Right ventricle myocardium superior (tissue), 1 donor: Measurements from ENCODE around the gene KIF25. TPM values are rescaled to one million over a fixed set of nuclear protein-coding genes. Genes with fewer than 3 reads are reported as not detected.

Source experiments
- ATAC-seq: fragments of 200-7000 bp; cut with Tn5 transposase; one replicate; pipeline ENCODE4 v1.9.1; 2020; ENCODE audit warnings: mild to moderate bottlenecking; ENCODE audit not compliant: poor library complexity
- DNase-seq: peaks from one replicate; pipeline ENCODE4 v3.0.0-alpha.2; 2020
- intact Hi-C: fragments of 100-400 bp; cut with DNase I; formaldehyde crosslinking; loops from one replicate; pipeline ENCODE4 v1.11.2; 2022
- total RNA-seq: library from RNA; stranded (reverse); fragmentation: NEBNext Ultra II Directional; extraction: Animal tissue kit (Norgen Biotek cat#: 25700); gene quantifications from one replicate; pipeline ENCODE4 v1.2.1, GENCODE V29; 2021
- donor health status: DM: no; HTN: yes; CAD: no; lungs with severe emphysema.

KIF25 gene
- total RNA-seq, 1 donor from 2014 or later, result 0.35 TPM

- ATAC-seq (no peak), DNase-seq (no peak)
- intact Hi-C loops, result no loop called here
These were observed 45.1 kb downstream of the KIF25 start for GRCh38 chr6:168042426-168043192.

DNA sequence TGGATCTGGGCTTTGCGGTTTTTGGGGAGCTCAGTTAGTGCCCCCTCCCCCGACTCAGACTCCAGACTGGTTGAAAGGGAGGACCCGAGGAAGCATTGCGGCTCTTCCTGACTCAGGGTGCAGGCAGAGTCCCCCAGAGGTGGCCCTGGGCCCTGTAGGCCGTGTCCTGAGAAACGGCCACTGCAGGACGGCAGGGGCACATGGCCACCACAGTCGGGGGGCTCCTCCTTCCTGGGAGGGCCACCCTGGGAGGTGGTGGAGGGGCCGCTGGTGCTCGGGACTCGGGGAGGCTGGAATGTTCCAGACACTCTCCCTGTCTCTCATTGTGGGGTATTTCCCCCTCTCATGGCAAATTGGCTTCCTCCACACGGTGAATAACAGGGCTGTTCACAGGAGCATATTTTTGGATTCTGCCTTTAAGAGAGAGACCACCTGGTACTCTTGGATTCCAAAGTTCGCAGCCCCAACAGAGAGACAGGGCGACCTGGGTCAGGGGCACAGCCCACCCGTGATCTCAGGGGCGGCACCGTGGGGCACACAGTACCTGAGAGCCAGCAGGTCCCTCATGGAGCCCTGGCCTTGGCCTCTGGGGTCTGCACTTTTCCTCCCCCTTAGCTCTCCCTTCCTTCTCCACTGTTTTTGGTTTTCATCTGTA lies 45.8 kb downstream of the KIF25 start:
- ATAC-seq, result no peak

GRCh38 chr6:168043848-168044415 lies 46.5 kb downstream of the KIF25 start:
- intact Hi-C loops, result no loop called here
- ATAC-seq (no peak), DNase-seq (no peak)

More for the DNA sequence above, 45.8 kb downstream of the KIF25 start:
- intact Hi-C loops, result no loop called here
- no peak for DNase-seq

DNA sequence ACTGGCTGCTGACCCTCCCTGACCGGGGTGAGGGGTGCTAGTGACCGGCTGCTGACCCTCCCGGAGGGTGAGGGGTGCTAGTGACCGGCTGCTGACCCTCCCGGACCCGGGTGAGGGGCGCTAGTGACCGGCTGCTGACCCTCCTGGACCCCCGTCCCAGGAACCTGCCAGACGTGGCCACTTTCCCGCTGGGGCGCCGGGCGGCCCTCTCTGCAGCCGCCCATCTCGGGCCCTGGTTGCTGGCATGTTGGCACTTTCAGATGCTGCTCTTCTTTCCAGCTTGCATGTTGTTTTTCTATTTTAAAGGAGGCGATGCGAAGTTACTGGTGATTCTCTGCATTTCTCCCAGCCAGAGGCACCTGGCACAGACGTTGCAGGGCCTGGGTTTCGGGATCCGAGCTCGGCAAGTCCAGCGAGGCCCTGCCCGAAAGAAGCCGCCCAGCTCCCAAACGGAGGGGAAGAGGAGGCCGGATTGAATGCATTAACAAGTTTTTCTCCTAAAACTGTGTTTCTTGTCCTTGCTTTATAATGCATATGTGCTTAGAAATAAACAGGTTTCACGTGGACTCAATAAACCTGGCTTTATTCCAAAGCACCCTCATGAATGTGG lies 47.2 kb downstream of the KIF25 start:
- intact Hi-C loops, result no loop called here
- no peak for ATAC-seq
- no peak for DNase-seq

DNA sequence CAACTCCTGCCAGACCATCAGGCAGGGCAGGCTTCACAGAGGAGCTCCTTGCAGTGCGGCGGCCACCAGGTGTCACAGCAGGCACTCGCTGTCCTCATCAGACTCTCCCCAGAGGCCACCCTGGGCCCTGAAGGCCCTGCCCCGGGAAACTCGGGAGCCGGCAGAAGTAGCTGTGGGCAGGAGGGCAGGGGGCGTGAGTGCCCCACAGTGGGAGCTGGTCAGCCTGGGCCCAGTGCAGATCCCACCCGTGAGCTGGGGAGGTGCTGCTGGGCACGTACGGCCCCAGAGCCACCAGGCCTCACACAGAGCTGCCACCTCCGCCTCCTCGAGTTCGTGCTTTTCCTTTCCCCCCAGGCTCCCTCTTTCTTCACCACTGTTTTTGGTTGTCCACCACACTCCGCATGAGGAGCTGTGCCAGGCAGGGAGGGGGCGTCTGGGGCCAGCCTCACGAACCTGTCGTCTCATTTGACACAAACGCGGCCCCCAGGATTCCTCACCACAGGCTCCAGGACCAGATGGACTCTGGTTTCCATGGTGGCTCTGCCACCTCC lies 47.7 kb downstream of the KIF25 start:
- no peak for DNase-seq
- peak; percentile 50 for ATAC-seq
- intact Hi-C loops, result no loop called here

- DNase-seq (no peak), ATAC-seq (peak; percentile 16)
- intact Hi-C loops, result no loop called here
These were observed 48.5 kb downstream of the KIF25 start for GRCh38 chr6:168045706-168046620.

DNA sequence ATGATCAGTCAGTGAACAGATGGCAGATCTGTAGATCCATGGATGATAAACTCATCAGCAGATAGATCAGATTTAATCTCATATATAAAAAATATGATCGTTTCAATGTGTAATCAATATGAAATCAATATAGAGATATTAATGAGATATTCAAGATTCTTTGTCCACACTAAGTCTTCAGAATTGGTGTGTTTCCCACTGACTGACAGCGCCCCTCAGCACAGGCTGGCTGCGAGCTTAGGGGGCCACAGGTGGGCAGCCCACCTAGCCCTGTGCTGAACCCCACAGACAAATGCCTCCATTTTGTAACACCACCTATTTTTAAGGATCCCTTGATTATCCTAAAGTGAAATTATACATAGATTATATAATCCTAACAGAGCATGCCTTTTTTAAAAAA lies 49.2 kb downstream of the KIF25 start:
- ATAC-seq, result no peak
- intact Hi-C loops, result no loop called here
- no peak for DNase-seq

GRCh38 chr6:168047841-168048723 lies 50.6 kb downstream of the KIF25 start:
- no peak for DNase-seq
- intact Hi-C loops, result no loop called here

DNA sequence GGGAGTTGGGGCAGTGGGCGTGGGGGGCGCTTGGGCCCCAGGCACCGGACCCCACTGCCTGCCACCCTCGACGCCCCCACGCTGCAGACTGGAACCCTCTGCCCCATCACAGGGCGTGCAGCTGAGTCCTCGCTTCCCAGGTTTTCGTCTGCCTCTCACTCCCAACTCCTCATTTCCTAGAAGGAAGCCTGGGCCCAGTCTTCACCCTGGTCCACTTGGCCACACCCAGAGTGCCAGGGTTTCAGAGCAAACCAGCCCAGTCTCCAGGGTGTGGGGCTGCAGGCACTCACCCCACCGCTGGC lies 51.2 kb downstream of the KIF25 start:
- ATAC-seq, result no peak
- no peak for DNase-seq
- intact Hi-C loops, result no loop called here

More at GRCh38 chr6:168047841-168048723, 50.6 kb downstream of the KIF25 start:
- ATAC-seq, result peak; percentile 54

GRCh38 chr6:168049277-168049676 lies 51.8 kb downstream of the KIF25 start:
- intact Hi-C loops, result no loop called here
- DNase-seq (peak; percentile 15), ATAC-seq (no peak)

DNA sequence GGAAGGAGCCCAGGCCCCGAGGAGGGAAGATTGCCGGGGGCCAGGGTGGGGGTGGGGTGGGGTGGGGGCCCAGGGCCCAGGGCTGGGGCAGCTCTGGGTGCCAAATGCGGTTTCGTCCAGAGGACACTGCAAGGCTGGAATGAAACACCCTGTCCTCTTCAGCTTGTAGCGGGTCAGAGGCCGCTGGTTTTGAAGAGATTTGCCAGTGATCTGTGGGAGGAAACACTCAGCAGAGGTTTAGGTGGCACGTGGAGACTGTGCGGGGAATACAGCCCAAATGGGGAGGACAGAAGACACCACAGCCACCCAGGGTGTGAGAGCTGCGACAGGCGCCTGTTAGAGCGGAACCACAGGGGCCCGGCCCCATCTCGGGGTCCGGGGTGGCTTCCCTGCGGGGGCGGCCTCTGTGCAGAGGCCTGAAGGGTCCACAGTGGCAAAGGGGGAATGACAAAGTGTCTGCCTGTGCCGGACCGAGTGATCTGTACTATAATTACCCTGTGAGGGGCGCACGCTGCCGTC lies 52.3 kb downstream of the KIF25 start:
- DNase-seq (peak; percentile 11), ATAC-seq (no peak)
- intact Hi-C loops, result loop anchor here (10.0 kb wide), 1 partner anchor 145 kb away; no protein-coding TSS in a partner anchor

DNA sequence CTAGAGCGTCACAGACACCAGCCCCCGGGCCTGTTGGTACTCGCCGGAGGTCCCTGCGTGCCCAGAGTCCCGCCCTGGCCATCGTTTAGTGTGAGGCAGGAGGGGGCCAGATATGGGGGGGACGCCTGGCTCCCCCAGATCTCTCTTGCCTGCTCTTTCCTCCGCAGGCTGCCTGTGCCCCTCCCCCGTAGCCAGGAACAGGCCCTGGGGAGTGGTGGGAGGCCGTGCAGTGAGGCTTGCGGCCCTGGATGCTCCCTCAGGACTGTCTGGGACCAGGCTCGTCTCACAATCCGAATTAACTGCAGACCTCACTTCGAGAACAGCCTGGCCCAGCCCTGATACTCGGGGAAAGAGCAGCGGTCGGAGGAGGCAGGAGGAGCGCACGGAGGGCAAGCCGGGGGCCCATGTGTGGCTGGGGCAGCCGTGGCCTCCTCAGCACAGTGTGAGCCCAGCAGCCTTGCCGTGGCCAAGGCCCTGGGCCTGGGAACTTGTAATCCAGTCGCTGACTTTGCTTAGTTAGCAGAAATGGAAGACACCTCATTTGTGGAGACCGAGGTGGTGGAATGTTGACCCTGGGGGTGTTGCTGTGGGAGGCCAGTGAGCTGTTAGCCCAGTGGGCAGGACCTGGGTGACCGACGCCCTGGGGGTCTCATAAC lies 52.9 kb downstream of the KIF25 start:
- no peak for ATAC-seq
- DNase-seq, result peak; percentile 40
- intact Hi-C loops, result loop anchor here (10.0 kb wide), 1 partner anchor 146 kb away; no protein-coding TSS in a partner anchor

DNA sequence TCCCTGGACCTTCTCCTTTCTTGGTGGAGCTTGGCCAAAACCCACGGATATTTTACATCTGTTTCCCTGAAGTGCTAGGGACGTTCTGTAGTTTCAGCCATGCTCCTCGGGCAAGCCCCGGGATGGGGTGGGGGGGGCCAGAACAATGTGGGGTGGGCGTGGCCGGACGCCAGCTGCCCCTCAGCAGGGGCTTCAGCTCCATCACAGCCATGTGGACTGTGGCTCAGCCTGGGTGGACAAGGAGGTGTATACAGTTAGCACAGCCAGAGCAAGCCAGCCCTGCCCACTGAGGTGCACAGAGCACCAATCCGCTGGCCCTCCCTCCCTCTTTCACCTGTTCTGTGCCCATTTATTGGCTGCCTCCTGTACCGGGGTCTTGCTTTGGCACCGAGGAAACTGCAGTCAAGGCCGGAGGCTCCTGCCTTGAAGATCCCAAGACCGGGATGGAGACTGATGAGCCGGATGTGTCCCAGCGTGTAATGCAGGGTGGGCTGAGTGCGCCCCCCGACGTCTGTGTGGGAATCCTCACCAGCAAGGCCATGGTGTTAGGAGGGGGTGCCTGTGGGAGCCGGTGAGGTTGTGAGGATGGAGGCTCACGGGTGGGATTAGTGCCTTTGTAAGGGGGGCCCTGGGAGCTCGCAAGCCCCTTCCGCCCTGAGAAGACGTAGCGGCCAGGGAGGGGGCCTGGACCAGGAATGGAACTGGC lies 53.6 kb downstream of the KIF25 start:
- no peak for ATAC-seq
- DNase-seq, result peak; percentile 35
- intact Hi-C loops, result loop anchor here (10.0 kb wide), 1 partner anchor 146 kb away; no protein-coding TSS in a partner anchor

DNA sequence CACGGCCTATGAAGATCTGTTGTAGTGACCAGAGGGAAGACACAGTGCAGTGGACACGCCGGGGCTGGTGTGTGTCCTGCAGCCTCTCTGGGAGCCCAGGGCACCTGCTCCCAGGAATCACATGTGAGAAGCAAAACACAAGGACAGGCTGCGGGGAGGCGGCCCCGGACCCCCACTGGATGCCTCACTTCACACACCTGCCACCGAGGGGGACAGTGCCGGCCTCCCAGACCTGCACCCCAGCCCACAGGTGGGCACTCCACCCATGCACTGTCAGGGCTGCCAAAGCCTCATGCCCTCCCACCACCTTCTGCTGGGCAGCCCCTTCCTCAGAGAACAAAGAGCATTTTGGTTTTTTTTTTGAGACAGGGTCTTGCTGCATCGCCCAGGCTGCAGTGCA lies 54.2 kb downstream of the KIF25 start:
- no peak for ATAC-seq
- DNase-seq, result peak; percentile 30
- intact Hi-C loops, result loop anchor here (10.0 kb wide), 1 partner anchor 147 kb away; no protein-coding TSS in a partner anchor

DNA sequence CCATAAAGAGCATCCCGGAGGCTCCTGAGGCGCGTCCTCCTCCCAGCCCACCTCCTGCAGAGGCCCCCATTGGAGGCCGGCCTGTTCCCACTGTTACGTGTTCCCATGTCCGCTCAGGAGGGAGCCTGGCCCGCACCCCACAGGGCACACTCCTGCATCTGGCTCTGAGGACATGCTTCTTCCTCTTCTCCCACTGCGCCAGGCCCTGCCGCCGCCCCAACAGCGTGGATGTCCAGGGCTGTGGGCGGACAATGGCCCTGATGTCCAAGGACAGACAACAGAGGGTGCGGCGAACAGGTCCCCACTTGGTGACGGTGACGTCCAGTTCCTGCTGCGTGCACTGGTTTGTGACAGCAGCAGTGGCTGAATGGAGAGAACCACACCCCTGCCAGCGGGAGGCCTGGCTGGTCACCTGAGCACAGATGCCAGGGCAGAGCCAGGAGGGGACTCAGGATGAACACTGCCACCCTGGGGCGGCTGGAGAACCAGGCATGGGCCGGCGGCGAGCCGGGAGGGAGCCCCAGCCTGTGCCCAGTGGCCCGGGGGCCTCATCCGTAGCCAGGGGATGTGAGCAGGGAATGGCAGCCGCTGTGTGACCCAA lies 54.9 kb downstream of the KIF25 start:
- no peak for ATAC-seq
- peak; percentile 41 for DNase-seq
- intact Hi-C loops, result loop anchor here (10.0 kb wide), 1 partner anchor 148 kb away; no protein-coding TSS in a partner anchor
